Skin epidermis (tissue), 12 donors: ENCODE results near the gene PDCD4.
"Not testable (repeated sequence)": the region's sequence is repeated elsewhere in the genome, so short reads cannot be mapped to it uniquely, and the experiment has no call there.

ENCODE experiments used
- H3K27ac ChIP-seq, 21 experiments: fragments of 200-600 bp; sonication (generic) in 11 of 21; one replicate each; pipeline ENCODE4 v1.5.0; 2020; ENCODE audit warnings: mild to moderate bottlenecking in 3 of 21, inconsistent platforms in 2 of 21, moderate library complexity in 2 of 21
- H3K4me3 ChIP-seq, 7 experiments: fragments of 200-600 bp; sonication (generic) in 2 of 7; one replicate each; pipeline ENCODE4 v1.5.0; 2020; ENCODE audit warnings: inconsistent platforms in 2 of 7, mild to moderate bottlenecking in 2 of 7, moderate library complexity in 1 of 7

PDCD4 gene

GRCh38 chr10:110910138-110910537 is 38.4 kb downstream of the PDCD4 start:
- Histone ChIP-seq H3K4me3 (no peak overlapping the region), H3K27ac (no peak overlapping the region)

- Histone ChIP-seq H3K27ac (no peak overlapping the region), H3K4me3 (no peak overlapping the region)
These were observed 40.6 kb downstream of the PDCD4 start for GRCh38 chr10:110912374-110912773.

- H3K4me3 ChIP-seq, result no peak overlapping the region
- H3K27ac ChIP-seq, result no peak overlapping the region
These were observed 42.7 kb downstream of the PDCD4 start for GRCh38 chr10:110914431-110914830.

- Histone ChIP-seq H3K4me3 (no peak overlapping the region), H3K27ac (no peak overlapping the region)
These were observed 43.3 kb downstream of the PDCD4 start for GRCh38 chr10:110915035-110915434.

- H3K4me3 ChIP-seq, H3K27ac ChIP-seq: not testable (repeated sequence)
These were observed 43.9 kb downstream of the PDCD4 start for GRCh38 chr10:110915600-110915999.

- H3K27ac ChIP-seq, result no peak overlapping the region
- H3K4me3 ChIP-seq, result no peak overlapping the region
These were observed 45.0 kb downstream of the PDCD4 start for GRCh38 chr10:110916554-110917346.

- Histone ChIP-seq H3K4me3 (peak overlapping the region; percentile 46 to 89 (median 79)), H3K27ac (peak overlapping the region in 20 of 21 experiments; percentile 75 to 99 (median 98))
These were observed 46.5 kb downstream of the PDCD4 start for GRCh38 chr10:110918269-110918642.

GRCh38 chr10:110918643-110919348 is 47.1 kb downstream of the PDCD4 start, which contains the start of gene BBIP1:
Gene BBIP1, minus strand, starts transcription at chr10:110919180. Its CDS starts 1,023 bp downstream, at chr10:110918157.
- H3K4me3 ChIP-seq, result peak within 1 kb of the TSS; percentile 63 to 89 (median 79)
- peak within 1 kb of the TSS; percentile 84 to 99 (median 98) for H3K27ac ChIP-seq

GRCh38 chr10:110919349-110919931 is 47.7 kb downstream of the PDCD4 start, which contains the start of gene SHOC2:
Gene SHOC2, plus strand, starts transcription at chr10:110919604. Its CDS starts 44,755 bp downstream, at chr10:110964359.
- peak within 1 kb of the TSS; percentile 63 to 89 (median 79) for H3K4me3 ChIP-seq

GRCh38 chr10:110919971-110920881 is 48.5 kb downstream of the PDCD4 start:
- Histone ChIP-seq H3K4me3 (peak overlapping the region; percentile 63 to 87 (median 73)), H3K27ac (peak overlapping the region; percentile 84 to 98 (median 92))

More at GRCh38 chr10:110919349-110919931, 47.7 kb downstream of the PDCD4 start, which contains the start of gene SHOC2:
- H3K27ac ChIP-seq, result peak within 1 kb of the TSS; percentile 84 to 99 (median 98)

- no peak overlapping the region for H3K4me3 ChIP-seq
- peak overlapping the region in 1 of 21 experiments; percentile 17 for H3K27ac ChIP-seq
These were observed 52.2 kb downstream of the PDCD4 start for GRCh38 chr10:110923856-110924493.

- no peak overlapping the region for H3K4me3 ChIP-seq
- H3K27ac ChIP-seq, result no peak overlapping the region
These were observed 55.7 kb downstream of the PDCD4 start for GRCh38 chr10:110927461-110927860.

GRCh38 chr10:110931769-110932381 is 60.1 kb downstream of the PDCD4 start:
- Histone ChIP-seq H3K4me3 (no peak overlapping the region), H3K27ac (no peak overlapping the region)

GRCh38 chr10:110932505-110933180 is 60.9 kb downstream of the PDCD4 start:
- Histone ChIP-seq H3K4me3 (no peak overlapping the region), H3K27ac (peak overlapping the region in 1 of 21 experiments; percentile 14)

GRCh38 chr10:110936757-110937156 is 65.0 kb downstream of the PDCD4 start:
- Histone ChIP-seq H3K4me3 (no peak overlapping the region), H3K27ac (no peak overlapping the region)

- Histone ChIP-seq H3K27ac (no peak overlapping the region), H3K4me3 (no peak overlapping the region)
These were observed 67.7 kb downstream of the PDCD4 start for GRCh38 chr10:110939419-110939818.

GRCh38 chr10:110944792-110945396 is 73.2 kb downstream of the PDCD4 start:
- Histone ChIP-seq H3K27ac (peak overlapping the region in 4 of 21 experiments; percentile 2 to 50 (median 30)), H3K4me3 (no peak overlapping the region)
